D341Med (cell line): ENCODE measurements around the gene AK5.

Experiments used
- DNase-seq: peaks from one replicate; pipeline ENCODE4 v3.0.0; 2012; ENCODE audit warnings: low spot score

AK5 gene

DNA sequence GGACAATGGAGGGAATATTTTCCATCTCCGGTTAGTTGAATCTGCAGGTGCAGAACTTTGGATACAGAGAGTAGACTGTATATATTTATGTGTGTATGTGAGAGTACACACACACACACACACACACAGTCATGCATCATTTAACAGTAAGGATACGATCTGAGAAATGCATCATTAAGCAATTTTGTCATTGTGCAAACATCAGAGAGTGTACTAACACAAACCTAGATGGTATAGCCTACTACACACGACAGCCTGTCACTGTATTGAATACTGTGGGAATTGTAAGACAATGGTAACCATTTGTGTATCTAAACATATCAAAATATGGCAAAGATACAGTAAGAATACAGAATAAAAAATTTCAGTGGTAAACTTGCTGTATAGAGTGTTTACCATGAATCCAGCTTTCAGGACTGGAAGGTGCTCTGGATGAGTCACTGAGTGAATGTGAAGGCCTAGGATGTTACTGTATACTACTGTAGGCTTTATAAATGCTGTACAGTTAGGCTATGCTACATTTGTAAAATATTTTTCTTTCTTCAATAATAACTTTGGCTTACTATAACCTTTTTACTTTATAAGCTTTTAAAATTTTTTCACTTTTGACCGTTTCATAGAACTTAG, 262.1 kb downstream of the AK5 start:
- DNase-seq = no peak

DNA sequence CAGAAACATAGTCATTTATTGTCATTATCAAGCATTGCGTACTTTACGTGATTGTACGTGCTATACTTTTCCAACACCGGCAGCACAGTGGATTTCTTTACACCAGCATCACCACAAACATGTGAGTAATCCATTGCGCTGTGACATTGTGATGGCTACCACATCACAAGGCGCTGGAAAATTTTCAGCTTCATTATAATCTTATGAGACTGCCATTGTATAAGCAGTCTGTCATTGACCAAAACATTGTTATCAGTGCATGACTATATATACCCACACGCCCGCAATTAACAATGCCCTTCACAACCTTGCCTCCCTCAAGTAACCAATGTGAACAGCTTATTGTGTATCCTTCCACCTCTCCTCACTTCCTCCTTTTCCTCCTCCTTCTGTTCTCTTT, 263.0 kb downstream of the AK5 start:
- DNase-seq = no peak

DNA sequence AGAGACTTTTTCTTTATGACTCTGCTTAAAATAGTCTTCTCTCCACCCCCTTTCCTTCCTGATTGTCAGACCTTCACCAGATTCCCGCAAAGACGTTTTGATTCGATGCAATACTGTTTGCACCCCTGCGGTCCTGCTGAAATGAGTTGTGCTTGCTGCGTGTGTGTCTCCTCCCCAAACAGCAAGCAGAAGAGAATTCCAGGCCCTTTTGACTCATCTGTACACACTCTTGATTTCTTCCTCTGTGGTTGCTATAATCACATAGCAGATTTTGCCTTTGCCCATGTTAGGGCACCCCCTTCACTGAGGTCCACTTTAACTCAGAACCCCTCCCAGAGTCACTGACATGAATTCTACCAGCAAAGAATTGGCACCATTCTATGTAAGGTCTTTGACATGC, 264.2 kb downstream of the AK5 start:
- no peak for DNase-seq

DNA sequence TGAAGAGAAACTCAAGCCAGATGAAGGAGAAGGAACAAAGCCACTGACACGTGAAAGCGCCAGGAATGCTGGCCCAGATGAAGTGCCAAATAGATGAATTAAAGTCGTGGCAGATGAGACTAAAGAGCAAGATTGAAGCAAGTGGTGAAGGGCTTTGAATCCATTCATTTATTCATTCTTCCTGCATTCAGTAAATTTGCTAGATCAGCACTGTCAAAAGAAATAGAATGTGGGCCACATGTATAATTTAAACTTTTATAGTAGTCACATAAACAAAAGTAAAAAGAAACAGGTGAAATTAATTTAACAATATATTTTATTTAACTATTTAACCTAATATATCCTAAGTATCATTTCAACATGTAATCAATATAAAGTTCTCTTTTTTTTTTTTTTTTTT, 265.1 kb downstream of the AK5 start:
- DNase-seq = no peak

DNA sequence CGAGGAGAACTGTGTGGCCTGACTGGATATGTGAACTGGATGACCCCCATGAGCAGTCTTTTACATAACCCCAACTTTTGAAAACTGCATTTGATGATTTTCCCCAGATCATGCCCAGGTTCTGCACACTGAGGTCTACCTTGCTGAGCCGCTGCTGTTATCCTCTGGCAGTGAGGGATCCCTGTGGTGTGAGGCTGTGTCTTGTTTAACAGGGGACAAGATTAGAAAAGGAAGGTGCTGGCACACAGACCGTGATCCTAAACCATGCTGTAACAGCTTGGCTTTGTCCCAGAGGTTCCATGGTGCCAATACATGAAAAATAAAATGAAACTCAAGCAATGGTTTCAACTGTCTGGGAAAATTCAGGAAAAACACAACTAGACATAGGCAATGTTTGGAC, 266.5 kb downstream of the AK5 start:
- DNase-seq = no peak

DNA sequence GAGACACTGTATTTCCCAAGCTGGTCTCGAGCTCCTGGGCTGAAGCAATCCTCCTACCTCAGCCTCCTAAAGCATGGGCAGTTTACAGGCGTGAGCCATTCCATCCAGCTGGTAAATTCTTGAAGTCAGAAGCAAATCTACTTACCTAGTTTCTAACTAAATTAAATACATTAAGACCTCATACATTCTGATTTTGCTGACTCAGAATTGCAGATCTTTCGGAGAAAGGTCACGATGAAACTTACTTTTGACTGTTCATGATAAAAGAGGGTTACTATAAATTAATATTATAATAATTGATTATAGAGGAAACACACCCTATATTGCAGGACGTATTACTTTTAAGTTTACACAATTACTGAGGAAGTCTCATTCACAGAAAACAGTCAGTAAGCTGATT, 268.3 kb downstream of the AK5 start:
- DNase-seq = no peak

DNA sequence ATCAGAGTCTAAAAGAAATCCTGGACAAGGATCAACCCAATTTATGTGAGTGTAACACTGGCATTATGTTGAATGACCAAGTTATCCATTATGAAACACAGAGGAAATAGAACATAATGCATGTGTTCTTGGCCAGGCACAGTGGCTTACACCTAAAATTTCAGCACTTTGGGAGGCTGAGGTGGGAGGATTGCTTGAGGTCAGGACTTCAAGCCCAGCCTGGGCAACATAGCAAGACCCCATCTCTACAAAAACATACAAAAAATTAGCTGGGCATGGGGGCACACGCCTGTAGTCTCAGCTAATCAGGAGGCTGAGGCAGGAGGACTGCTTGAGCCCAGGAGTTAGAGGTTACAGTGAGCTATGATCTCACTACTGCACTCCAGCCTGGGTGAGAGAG, 270.8 kb downstream of the AK5 start:
- DNase-seq = no peak

DNA sequence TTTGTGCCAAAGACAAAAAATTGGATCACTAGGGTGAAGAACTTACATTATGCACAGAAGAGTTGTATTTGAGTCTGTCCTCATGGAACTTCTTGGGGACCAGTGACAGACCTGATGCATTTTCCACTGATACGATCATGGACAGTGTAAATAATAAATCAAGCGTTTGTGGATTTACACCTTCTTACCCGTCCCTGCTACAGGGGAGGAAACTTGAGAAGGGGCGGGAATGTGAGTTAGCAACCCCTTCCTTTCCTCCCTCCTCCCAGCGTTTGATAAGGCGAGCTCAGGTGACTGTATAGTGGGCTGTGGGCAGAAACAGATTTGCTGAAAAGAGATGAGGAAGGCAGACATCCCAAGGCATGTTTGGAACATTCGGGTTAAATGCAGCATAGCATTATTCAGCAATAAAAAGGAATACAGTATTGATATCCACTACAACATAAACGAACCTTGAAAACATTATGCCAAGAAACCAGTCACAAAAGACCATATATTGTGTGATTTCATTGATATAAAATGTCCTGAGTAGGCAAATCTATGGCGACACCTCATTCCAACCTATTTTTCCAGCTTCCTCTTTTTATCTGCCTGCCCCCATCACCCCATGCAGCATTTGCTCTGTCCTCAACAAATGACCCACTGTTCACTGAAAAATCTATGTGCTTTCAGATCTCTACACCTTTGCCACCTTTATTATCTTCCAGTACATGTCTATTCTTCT, 271.9 kb downstream of the AK5 start:
- no peak for DNase-seq

DNA sequence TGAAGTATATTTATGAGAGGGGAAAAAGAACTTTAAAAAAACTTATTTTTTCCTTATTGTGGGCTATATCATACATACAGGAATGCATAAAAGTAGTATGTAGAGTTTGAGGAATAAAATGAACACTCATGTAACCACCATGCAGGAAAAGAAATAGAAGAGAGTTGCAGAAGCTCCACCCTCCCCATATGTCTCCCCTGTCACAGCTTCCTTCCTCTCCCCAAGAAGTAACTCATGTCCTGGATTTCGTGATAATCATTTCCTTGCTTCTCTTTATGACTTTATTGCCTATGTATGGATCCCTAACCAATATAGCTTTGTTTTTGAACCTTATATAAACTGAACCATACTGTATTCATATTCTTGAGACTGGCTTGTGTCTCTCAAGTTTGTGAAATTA, 274.2 kb downstream of the AK5 start:
- no peak for DNase-seq

DNA sequence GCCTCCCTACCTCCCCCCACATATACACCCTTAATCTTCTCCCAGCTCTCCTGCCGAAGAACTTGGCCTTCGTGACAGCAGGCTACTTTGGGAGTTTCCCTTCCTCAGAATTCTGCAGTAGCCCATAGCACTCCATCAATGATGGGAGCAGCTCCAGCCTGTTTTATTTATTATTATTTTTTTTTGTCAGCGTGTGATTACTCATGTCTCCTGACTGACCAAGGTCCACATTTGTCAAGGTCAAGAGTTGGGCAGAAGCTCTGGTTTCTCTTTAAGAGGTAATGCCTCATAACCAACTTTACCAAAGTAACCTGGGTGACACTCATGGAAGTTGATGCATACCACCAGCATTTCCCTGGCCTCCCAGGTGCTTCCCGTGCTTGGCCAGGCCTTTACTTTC, 275.2 kb downstream of the AK5 start:
- DNase-seq = no peak

DNA sequence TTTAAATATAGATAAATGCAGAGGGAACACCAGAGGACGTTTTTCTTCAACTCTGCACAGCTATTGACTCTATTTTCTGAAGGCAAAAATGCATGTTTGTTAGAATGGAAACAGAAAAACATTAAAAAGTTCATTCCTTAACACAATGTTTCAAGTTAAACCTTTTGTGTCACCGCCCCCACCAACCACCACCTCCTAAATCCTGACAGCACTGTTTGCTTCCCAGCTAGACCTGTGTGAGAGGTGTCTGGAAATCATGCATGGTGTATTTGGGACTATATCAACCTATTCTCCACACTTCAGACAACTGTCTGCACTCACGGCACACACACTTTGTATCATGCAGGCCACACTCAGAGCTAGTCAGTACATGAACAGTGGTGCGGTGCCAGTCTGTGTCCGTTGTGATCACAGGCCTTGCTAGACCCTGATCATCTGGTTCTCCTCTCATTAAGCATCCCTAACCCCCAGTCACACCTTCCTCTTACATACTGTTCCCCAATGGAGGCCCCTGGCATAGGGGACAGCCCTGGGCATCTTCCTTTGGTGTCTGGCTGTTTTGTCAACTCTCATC, 276.9 kb downstream of the AK5 start:
- DNase-seq = no peak

DNA sequence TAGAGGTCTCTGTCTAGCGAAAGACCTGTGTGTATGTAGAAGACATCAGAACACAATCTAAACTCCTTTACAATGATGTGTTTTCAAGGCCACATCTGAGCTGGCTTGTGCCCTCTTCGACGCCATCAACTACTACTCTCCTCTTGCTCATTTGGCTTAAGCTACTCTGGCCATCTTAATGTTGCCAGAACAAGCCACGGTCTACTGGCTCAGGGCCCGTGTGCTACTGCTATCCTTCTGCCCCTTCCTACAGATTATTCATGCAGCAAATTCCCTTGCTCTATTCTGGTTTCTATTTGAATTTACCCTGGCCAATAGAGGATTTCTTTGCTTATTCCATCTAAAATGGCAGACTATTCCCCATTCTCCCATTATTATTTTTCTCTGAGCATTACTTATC, 278.9 kb downstream of the AK5 start:
- DNase-seq = no peak

DNA sequence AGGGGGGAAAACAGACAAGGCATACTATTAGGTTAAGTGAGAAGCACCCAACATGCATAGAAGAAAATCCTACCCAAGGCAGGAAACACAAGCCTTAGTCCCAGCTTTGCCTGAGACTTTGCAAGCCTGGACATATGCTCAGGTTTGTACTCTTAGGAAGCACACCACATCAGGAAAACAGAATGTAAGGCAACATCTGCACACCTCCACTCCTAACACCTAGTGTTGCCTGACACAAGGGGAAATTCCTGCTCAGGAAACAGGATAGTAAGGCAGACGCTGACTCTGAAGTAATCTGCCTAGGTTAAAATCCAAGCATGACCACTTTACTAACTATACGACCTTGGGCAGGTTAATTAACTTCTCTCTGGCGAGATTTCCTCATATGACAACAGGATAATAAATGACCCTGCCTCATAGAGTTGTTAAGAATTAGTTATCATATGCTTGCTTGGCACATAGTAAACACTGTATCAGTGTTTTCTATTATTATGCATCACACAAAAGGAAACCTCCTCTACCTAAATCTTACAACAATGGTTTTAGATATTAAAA, 280.9 kb downstream of the AK5 start:
- no peak for DNase-seq

DNA sequence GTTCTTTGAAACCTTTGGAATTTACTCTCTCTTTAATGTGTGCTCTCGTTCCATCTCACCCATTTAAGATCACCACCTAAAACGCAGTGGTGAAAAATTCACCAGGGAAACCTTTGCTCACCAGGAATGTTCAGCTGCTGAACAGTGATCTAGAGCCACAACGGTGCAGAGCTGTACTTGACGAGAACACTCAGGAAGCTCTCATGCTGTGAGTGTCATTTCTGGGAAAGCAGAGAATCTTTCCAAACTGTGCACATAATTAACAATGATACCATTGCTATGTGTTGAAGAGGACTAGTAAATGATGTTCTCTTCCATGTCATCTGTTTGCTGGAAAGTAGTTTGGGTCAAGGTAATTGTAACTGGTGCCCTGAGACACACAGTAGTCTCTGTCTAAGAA, 283.5 kb downstream of the AK5 start:
- DNase-seq = no peak

DNA sequence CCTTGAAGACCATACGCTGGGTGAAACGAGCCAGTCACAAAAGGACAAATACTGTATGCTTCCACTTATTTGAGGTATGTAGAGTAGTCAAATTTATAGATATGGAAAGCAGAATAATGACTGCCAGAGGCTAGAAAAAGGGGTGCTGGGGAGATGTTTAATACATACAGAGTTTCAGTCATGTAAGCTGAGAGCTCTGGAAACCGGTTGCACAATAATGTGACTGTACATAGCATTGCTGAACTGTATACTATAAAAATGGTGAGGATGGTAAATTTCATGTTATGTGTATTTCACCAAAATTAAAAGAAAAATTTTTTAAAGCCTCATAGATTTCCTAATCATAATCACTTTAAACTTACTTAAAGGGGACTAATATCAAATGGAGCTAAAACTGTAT, 289.8 kb downstream of the AK5 start:
- no peak for DNase-seq

DNA sequence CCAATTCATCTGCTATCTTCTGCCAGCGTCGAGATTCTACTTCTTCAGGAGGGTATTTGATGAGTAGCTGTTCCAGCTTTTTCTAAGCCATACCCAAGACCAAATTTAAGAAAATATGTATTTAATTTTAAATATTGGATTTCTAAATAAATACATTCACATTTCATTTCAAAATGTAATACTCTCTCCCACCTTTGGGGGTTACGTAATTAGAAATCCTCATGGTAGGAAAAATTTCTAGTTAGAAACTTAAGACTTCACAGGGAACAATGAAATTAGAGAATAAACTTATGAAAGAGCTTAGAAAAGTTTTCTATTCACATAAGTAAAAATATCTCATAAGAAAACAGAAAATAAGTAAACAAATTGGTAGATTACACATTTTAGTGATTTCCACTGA, 297.7 kb downstream of the AK5 start:
- DNase-seq = no peak

DNA sequence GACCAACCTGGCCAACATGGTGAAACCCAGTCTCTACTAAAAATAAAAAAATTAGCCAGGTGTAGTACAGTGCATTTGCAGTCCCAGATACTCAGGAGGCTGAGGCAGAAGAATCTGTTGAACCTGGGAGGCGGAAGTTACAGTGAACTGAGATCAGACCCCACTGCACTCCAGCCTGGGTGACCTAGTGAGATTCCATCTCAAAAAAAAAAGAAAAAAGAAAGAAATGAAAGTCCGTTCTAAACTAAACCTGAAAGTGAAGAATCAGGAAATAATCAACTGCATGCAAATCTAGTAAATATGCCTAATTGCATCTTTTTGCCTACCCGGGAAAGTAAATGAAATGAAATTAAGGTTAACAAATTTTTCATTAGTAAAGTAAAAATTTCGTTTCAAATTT, 301.1 kb downstream of the AK5 start:
- no peak for DNase-seq

DNA sequence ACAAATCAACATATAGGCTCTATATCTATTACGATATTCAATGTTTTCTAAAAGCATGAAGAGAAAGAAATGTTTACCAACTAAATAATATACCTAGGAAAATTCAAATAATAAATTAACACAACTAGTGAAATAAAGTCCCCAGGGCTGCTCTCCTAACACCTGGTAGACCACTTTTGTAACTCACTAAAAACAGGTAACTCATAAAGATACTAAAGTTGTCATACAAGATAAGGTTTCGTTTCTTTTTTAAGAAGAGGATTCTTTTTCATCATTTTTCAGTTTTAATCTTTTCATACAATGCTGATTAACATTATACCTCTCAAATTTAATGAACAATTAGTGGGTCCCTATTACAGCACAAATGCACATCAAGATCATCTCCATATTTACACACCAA, 301.7 kb downstream of the AK5 start:
- no peak for DNase-seq

DNA sequence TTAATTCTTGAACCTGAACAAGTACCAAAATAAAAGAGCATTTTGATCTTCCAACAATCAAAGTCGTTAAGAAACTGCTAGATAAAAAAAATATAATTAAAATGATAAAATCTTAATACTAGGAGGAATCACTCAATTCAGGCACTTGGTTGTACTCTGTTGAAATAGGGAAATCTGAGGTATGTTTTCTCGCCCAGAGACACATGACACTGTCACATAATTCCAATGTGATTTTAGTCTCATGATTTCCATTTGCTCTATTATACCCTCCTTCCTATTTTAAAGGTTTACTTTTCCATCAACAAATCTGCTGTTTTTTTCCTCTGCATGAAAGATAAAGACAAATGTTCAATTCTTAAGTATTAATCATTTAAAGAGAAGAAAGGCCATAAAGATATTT, 303.1 kb downstream of the AK5 start:
- no peak for DNase-seq

DNA sequence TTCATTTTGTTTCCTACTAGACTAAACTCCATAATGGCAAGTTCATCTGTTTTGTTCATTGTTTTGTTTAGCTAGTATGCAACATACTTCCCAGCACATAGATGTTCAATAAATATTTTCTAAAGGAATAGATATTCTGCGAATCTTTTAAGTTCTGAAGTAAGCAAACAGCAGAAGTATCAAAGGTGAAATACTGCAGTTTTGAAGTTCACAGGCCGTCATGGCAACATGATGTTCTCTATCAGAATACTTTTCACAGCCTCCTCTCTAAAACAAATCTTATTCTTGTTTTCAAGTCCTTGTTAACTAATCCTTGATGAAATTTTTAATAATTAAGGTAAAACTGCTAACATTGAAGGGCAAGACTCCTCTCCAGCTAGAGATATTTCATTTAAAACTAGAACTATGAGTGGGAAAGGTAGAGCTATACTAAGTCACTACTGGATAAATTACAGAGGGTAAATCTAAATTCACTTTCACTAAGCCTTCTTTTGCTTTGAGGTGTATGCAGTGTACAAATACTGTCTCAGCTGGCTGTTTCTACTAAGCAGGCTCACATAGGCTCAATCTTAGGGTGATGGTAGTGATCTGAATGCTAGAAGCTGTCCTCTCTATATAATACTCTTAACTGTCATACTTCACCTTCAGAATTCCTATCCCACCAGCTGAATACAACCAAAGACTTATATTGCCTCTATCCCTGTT, 303.9 kb downstream of the AK5 start:
- DNase-seq = no peak

DNA sequence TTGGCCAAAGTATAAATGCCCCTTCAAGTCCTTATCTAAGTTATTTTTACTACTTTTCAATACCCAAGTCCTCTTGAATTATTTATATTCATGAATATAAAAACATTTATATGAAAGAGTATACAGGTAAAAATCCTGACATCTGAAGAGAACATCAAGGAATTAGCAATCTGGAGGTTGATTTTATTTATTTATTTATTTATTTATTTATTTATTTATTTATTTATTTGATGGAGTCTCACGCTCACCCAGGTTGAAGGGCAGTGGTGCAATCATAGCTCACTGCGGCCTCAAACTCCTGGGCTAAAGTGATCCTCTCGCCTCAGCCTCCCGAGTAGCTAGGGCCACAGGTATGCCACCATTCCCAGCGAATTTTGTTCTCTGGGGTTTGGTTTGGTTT, 307.4 kb downstream of the AK5 start:
- no peak for DNase-seq

DNA sequence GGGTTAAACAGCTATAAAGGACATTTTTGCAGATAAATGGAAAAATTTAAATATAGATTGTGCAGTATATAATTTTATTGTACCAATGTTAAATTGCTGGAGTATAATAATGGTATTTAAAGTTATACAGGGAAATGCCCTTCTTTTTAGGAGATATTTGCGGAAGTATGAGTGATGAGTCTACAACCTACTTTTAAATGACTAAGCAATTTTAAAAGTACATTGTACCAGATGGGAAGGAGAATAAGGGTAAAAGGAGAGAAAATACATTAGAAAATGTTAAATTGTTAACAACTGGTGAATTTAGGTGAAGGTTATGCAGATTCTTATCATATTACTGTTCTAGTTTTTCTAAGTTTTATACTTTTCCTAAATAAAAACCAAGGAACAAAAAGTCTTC, 308.8 kb downstream of the AK5 start:
- DNase-seq = no peak

DNA sequence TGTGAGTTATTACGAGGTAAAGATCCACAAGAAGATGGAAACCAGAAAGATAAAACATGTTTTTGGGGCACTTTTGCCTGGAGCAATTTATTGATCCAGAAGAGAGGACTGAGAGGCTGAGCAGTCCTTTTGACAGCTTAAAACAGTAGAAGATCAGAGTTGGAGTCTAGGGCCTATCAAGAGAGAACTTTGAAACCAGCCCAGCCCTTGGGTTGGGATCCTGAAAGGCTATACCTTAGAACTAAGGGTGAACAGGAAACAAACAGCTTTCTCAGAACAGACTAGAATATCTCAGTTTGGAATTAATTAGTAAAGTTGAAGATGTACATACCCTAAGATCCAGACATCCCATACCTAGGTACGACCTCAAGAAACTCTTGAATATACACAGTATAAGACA, 311.1 kb downstream of the AK5 start:
- DNase-seq = no peak
